Activated CD4-positive, CD25-positive, alpha-beta regulatory T cell treated with anti-CD3 and anti-CD28 coated beads, Interleukin-2, amount 50 U/mL, for 72 hours (primary cell): ENCODE results near the gene NISCH.

Source experiments
- DNase-seq: peaks from one replicate; pipeline ENCODE4 v3.0.0; 2021

NISCH gene

DNA sequence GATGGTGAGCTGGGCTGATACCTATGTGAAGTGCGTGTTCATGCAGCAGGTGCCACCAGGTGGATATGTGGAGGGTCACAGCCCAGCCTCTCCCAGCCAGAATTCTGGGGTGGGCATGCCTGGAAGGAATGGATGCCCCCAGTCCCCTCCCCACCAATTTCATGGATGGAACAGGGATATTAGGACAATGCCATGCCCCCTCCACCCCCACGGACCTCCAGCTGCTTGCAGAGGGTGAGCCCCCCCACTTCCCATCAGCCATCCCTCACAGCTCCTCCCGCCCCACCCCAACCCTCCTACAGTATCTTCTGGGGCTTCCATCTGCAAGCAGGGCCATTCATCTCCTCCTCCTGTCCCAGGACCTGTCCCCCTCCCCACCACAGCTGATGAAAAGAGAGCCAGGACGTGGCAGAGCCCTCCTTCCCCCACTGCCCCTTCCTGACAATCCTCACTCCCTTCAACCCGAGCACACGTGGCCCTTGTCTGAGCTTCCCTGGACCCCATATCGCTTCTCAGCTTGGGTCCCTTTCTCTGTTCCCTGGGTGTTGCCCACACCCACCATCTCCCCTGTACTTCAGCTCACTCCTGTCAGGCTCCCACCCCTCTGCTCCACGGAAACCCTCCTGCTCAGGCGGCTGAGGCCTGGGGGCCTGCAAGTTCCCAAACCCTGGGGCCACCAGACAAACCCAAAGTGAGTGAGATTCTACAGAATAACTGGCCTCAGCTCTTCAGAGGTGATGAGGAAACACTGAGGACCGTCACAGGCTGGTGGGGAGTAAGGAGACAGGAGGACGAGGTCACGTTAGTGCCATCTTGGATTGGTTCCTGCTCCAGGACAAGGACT, 7.7 kb upstream of the NISCH start:
- DNase-seq: no peak

DNA sequence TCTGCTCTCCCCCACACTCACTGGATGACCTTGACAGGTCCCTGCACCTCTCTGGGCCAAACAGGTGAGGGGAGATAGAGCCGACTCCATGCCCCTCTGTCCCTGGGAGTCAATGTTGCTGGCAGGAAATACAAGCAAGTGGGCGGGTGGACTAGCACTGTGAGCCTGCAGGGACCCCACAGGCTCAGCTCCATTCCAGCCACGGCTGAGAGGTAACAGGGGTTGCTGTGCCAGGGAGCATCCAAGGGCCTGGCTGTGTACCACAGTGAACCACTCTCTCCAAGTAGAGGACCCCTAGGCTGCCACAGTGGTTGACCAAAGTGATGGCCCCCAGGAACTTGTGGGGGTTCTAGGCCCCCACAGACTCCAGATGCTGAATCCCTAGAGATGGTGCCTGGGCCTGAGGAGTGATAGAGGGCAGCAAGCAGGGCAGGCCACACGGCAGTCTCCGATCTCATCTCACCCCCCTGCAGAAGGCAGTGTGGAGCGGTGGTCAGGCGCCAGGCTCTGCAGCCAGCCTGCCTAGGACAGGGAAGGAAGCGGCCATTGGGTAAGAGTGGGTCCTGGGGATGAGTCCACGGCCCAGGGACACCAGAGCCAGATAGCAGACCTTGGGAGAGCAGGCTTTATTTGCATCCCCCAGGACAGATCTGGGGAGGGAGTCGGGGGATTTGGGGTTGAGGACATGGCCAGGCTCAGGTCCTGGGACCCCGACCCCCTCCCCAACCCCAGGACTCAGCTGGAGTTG, 4.7 kb upstream of the NISCH start:
- no peak for DNase-seq

DNA sequence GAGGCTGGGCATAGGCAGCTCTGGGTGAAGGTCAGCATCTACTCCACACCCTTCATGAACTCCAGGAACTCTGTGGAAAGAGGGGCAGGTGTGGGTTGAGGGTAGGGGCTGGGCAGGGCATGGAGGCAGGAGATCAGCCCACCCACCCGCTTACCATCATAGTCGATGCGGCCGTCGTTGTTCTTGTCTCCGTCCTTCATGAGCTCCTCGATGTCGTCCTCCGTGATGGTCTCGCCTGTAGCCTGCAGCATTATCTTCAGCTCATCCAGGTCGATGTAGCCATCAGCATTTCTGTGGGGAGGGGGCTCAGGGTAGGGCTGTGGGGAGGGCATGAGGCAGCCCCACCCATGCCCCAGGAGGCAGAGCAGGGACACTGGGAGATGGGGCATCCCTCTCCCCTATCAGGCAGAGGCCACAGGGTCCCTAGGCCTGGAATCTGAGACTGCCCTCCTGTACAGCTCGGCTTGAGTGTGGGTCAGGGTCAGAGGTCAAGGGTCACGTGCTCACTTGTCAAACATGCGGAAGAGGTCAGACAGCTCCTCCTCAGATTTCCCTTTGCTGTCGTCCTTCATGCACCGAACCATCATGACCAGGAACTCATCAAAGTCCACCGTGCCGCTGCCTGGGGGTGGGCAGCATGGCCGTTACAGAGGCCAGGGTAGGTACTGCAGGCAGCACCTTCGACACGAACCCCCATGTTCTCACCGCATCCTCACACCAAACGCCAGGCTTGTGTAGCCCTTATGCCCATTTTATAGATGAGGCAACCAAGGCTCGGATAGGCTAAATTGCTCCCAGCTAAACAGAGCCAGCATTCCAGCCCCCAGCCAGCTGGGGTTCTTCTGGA, 3.9 kb upstream of the NISCH start:
- DNase-seq: no peak

DNA sequence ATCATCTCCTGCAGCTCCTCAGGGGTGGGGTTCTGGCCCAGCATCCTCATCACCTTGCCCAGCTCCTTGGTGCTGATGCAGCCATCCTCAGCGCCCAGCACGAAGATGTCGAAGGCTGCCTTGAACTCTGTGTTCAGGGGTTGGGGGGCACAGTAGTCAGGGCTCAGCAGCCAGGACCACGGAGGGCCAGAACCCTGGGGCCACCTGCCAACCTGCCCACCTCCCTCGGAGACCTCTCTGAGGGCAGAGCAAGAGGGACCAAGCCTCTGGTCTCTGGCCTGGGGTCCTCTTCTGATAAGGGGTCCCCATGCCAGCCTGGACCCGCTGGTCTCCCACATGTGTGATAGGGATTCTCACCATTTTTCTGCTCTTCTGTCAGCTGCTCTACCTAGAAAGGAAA, 3.3 kb upstream of the NISCH start:
- no peak for DNase-seq

DNA sequence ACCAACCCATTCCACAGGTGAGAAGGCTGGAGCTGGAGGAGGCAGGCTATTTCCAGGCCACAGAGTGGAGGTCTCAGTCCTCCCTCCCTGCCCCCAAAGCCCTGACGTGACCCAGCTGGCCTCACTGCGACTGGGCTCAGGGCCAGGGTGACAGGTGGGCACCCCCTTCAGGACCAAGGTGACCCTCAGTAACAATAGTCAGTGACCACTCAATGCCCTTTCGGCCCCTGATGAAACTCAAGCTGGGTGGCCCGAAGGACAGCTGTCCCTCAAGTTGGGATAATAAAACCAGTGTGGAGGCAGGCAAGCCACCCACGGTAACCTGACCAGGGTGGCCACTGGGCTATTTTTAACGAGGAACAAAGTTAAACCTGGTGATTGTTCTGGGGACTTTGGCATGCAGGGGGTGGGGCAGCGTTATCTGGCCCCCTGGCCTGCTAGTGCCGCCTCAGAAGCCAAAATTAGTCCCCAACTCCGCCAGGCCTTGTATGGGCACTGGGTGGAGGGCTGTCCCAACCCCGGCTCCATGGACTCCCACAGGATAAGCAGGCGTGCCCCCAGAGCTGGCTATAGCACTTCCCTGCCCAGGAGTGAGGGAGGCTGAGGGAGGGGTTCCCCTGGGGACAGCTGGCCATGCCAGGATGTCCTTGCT, 2.7 kb upstream of the NISCH start:
- no peak for DNase-seq

DNA sequence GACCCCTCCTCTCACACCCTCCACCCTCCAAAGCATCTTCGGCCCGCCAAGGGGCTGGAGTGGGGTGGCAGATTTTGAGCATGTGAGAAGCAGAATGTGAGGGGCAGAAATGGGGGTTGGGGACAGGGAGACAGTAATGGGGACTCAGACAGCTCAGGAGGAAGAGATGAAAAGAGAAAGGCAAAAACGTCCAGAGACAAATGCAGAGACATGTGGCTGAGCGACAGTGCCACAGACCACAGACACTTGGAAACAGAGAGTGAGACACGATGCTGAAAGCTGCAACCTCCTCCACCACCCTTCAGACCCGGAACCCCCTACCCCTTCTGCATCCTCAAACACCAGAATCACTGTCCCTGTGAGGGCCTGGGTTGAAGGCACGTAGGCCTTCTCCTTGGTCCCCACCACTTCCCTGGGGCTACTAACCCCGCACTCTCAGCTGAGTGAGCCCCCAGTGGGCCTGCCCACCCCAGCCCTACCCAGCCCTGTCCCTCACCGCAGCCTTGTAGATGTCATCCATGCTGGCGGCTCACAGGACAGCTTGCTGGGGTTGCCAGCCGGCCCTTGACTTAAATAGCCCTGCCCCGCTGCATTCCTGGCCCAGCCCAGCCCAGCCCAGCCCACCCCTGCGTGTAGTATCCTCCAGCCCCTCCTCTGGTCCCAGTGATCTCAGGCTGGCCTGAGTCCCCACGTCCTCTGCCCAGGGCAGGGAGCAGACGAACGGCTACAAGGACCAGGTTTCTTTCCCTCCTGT, 1.7 kb upstream of the NISCH start, which contains the start of gene TNNC1:
TNNC1 (minus strand) TSS at position 546 of the 754 bp plus-strand sequence; CDS start at position 520, 26 bp downstream.
- no peak for DNase-seq

DNA sequence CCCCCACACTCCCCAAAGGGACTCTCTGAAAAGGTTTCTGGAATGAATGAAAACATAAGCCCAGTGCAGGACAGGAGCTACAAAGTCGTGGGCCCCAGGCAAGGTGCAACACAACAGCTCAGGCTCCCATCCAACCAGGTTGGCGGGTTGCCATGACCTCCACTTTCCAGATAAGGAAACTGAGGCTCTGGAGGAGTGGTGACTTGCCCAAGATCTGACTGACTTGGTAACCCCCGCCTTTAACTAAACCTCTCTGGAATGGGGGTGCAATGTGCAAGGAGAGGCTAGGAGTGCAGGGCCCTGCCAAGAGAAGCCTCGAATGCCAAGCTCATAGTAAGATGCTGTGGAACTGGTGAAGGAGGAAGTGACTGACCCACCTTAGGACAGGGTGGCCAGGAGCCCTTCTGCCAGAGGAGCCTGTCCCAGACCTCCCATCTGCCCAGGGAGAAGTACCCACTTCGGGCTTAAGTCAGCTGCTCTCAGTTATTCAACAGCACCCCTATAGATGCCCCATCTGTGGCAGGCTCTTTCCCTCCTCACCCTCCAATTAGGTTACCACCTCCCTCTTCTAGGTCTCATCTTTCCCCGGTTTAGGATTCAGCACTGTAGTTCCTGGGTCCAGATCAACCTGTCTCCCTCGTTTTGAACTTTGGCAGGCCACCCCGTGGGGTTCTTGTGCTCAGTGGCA, 1.0 kb upstream of the NISCH start:
- no peak for DNase-seq

DNA sequence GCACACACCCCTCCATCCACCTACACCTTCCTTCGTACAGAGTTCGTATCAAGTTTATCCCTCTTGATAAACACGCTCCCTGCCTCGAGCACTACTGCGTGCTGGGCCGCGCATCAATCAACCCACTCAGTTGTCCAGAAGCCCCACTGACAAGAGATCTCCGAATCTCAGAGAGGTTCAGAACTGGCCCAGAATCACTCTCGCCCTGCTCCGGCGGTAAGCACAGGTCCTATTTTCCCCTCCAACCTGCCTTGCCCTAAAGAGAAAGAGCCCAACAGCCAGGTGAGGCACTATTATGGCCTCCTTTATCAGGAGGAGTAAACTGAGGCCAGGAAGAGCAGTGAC, 494 bp upstream of the NISCH start:
- DNase-seq: no peak

DNA sequence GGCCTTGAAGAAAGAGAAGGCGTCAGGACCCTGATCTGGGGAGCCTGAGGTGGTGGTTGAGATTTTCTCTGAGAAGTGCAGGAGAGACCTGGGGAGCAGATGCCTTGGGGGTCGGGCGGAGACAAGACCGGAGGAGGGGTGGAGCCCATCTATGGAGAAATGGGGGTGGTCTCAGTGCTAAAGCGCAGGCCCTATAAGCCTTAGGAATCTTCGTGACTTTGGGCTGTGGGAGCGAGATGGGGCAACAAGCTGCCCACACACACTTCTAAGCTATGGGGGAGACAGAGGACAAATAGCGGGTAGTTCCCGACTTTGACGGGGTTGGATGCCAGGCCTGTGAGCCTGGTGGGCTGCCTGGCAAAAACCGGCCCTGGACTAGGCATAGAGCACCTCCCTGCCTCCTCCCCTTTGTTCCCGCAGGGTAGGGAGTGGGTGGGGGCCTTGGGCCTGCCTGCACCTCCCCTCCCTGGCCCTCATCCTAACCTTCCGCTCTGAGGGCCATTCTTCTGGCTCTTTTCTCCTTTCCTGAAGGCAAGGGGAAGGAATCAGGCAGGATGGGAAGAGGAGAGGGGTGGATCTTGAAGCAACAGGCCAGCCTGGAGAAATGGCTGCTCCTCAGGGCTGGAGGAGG, 880 bp downstream of the NISCH start:
- no peak for DNase-seq

DNA sequence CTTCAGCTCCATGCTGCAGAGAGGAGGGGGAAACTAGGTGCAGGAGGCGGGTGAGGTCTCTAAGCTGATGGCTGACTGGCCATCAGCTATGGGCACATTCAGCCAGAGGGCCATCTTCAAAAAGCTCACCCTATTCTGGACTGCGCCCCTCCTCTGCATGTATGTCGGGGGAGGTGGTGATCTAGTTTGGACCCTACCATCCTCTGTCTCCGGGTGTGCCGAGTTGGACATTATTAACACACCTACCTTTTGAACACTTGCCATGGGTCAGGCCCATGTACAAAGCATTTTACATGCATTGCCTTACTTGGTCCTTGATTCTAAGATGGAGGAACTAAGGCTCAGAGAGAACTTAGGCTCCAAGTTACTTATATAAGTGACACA, 1.4 kb downstream of the NISCH start:
- no peak for DNase-seq

DNA sequence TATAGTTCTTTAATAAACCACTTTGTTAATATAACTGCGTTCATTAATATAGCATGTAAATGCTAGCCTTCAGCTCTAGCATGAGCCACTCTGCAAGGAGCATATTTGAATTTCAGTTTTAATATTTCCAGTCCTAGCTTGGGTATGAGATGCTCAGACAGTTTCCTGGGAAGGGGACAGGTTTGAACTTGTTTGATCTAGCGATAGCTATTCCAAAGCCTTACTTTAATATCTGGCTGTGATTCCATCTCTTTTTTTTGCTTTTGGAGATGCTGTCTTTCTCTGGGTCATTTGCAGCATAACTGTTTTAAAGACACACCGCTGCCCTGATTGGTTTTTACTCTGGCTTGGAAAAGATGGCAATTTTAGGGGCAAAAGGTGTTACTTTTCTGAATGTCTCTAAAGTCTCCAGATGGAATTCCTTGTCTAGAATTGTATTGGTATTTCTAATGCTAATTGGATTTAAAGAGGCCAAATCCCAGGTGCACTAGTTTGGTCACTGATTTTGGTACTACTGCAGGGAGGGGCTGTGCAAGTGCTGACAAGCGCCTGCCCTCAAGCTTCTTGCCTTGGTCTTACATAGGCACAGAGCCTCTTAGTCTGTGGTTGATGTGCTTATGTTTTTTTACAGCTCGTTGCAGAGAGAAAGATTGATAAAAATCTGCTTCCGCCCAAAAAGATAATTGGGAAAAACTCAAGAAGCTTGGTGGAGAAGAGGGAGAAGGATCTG, 2.8 kb downstream of the NISCH start:
- no peak for DNase-seq

DNA sequence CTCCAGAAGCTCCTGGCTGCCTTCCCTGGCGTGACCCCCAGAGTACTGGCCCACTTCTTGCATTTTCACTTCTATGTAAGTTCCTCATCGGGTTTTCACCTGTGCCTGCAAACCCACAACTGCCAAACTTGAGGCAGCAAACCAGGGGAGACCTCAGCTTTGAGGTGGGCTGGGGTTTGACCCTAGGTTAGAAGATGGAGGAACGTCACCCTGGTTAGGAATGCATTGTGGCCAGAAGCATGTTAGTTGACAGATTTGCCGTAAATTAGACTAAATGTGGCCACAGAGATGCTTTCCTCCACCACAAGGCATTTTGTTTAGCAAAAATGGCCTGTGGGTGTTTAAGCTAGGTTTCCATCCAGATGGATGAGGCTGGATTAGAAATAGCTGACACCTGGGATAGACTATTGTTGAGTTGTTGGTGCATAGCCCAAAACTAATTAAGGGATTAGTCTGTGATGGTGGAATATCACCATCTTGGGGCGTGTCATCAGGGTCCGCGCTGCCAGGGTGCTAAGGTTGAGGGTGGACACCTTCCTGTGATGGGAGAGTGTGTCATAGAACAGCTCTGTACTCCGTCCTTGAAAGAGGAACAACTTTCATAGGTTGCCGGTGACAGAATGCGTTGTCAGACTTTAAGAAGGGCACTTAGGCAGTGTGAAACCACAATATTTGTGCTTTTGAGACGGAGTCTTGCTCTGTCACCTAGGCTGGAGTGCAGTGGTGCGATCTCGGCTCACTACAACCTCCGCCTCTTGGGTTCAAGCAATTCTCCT, 3.6 kb downstream of the NISCH start:
- no peak for DNase-seq

DNA sequence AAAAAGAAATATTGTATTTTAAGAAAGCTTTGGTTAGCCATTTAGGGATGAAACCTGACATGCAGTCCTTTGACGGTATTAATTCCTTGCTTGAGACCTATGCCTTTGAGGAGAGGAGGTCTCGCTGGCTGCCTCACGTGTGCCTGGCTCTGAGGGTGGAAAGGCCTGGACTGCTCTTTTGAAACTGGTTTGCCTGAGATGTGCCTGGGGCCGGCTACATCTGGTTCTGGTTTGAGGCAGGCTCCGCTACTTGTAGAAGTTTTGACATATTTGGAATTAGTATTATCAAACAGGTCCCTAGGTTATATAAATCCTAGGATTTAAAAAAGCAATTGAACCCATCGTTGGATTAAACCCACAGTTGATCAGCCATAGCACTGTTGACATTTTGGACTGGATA, 6.5 kb downstream of the NISCH start:
- no peak for DNase-seq

DNA sequence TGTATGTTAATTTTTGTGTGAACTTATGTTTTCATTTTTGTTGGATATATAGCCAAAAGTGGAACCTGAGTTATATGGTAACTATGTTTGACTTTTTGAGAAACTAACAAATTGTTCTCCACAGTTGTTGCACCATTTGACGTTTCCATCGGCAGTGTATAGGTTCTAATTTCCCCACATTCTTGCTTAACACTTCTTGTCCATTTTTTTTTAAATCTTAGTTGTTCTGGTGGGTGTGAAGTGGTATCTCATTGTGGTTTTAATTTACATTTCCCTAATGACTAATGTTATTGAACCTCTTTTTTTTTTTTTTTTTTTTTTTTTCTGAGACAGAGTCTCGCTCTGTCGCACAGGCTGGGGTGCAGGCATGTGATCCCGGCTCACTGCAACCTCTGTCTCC, 8.0 kb downstream of the NISCH start:
- DNase-seq: no peak

DNA sequence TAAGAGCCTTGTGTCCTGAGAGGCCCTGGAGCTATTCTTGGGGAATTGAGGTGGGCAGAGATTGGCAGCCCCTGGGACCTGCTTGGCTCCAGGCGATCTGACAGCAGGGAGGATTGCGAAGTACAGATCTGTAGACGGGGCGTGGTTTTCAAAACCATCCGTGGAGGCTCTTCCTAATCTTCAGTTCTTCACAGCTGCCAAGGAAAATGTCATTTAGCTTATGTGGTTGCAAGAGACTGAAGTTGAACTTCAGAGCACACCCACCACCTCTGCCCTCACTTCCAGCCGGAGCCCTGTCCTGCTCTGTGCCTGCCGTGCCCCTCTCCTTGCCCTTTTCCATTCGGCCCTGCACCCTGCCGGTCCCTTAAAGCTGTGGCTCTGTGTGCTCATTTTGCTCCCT, 12.9 kb downstream of the NISCH start:
- no peak for DNase-seq

DNA sequence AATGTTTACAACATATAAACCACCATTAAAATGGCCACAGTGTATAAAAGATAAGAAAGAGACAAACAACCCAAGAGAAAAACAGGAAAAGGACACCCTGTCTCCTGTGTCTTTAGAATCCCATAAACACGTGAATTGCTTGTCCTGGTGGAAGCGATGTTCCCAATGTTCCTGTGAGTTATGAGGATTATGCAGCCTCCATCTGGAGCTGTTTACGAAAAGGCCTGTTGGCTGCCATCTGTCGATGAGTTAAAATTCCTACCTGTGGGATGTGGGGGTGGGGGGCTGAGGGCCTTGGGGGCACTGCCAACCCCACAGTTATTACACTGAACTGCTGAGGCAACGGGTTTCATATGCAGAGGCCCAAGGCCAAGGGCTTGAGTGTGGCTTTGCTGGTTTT, 13.6 kb downstream of the NISCH start:
- DNase-seq: no peak

DNA sequence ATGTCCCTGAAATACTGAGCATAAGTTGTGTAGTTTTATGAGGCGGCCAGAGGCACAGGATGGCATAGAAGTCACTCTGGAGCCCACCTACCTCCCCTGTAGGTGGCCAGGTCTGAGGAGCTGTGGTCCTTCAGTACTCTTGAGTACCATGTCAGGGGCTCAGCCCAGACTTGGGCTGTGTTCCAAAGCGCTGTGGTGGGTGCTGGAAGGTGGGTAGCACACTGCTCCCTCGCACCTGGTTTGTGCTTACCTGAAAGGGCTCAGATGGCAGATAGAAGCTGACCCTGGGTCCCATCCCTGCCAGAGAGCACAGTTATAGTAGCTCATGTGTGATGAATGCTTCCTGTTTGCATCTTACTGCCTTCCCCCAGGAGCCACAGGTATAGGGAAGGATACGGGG, 15.5 kb downstream of the NISCH start:
- no peak for DNase-seq

DNA sequence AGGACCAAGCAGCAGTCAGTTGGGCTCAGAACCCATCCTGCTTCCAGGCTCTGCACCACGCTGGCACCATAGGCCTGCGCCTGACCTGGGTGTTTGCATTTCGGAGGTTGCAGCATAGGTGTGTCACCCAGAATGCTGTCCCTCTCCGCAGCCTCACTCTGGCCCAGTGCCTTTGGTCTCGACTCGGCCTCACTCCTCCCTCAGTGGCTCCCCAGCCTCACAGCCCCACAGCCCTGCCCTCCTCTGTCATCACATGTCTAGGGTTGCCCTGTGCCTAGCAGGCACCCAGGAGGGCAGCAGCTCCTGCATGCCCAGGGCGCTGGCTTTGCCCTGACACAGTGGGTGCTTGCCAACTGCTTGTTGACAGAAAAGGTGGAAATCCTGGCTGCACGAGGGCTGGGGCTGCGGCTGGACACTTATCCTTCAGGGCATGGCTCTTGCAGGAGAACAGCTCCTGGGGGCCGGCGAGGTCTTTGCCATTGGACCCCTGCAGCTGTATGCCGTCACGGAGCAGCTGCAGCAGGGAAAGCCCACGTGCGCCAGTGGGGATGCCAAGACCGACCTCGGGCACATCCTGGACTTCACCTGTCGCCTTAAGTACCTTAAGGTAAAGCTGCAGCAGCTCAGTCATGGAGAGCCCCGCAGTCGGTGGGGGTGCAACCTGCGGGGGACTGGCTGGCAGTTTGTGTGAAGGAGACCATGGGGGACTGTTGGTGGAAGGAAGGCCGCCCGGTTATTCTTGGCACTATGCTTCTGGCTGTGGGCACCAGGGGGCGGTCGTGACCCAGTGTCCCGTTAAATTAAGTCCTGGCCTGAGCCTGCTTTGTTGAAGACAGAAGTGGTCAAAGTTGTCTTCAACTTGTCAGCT, 16.2 kb downstream of the NISCH start:
- DNase-seq: no peak
